Fibroblast of the aortic adventitia (primary cell): ENCODE data around the gene FOXB2. TPM values are rescaled to one million over a fixed set of nuclear protein-coding genes. Genes with fewer than 3 reads are reported as not detected.
"Not testable (repeated sequence)": the region's sequence is repeated elsewhere in the genome, so short reads cannot be mapped to it uniquely, and the experiment has no call there.

Experiments
- DNase-seq: peaks from one replicate; pipeline ENCODE4 v3.0.0-alpha.2; 2010; ENCODE audit warnings: low read depth
- H3K4me3 ChIP-seq: 2 replicates; pipeline ENCODE4 v1.5.1; 2011; ENCODE audit warnings: low read depth, mild to moderate bottlenecking, control low read depth, low read length, moderate library complexity
- total RNA-seq: library from RNA; depleted of rRNA; stranded (reverse); fragments of >200 nt; gene quantifications from 2 replicates; pipeline ENCODE4 v1.2.3, GENCODE V29; 2012; ENCODE audit warnings: low replicate concordance
- TF ChIP-seq, protein P1 (sequence below): IDR thresholded peaks from 2 replicates; pipeline ENCODE4 v1.5.1; 2011; ENCODE audit warnings: mild to moderate bottlenecking, low read length, control low read depth, inconsistent platforms; ENCODE audit not compliant: insufficient read depth

Gene FOXB2
- total RNA-seq, 1 donor: not detected

DNA sequence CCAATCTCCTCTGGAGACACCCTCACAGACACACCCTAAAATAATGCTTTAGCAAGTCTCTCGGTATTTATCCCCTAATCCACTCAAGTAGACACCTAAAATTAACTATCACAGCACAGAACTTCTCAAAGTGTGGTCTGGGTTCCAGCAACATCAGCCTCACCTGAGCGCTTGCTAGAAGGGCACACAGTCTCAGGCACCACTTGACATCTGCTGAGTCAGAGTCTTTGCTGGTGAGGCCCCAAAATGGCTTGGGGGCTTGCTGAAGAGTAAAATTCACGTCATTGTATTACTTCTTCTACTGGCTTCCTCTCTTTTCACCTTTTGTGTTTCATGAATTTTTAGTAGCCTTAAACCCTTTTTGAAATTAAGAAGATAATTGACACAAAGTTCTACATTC lies 9.0 kb downstream of the FOXB2 start:
- no peak overlapping the region for H3K4me3 ChIP-seq
- TF ChIP-seq, protein P1, sequence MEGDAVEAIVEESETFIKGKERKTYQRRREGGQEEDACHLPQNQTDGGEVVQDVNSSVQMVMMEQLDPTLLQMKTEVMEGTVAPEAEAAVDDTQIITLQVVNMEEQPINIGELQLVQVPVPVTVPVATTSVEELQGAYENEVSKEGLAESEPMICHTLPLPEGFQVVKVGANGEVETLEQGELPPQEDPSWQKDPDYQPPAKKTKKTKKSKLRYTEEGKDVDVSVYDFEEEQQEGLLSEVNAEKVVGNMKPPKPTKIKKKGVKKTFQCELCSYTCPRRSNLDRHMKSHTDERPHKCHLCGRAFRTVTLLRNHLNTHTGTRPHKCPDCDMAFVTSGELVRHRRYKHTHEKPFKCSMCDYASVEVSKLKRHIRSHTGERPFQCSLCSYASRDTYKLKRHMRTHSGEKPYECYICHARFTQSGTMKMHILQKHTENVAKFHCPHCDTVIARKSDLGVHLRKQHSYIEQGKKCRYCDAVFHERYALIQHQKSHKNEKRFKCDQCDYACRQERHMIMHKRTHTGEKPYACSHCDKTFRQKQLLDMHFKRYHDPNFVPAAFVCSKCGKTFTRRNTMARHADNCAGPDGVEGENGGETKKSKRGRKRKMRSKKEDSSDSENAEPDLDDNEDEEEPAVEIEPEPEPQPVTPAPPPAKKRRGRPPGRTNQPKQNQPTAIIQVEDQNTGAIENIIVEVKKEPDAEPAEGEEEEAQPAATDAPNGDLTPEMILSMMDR: no peak
- DNase-seq: no peak

DNA sequence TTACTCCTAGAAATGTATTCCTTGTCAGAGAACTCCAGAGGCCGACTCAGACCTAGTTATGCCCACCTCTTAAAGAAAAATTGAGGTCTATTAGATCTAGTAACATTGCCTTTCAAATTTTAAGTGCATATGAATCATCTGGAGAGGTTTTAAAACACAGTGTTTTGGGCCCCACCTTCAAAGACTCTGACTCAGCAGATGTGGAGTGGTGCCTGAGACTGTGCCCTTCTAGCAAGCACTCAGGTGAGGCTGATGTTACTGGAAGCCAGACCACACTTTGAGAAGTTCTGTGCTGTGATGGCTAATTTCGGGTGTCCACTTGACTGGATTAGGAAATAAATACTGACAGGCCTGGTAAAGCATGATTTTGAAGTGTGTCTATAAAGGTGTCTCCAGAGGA lies 10.6 kb downstream of the FOXB2 start:
- no peak overlapping the region for H3K4me3 ChIP-seq
- no peak for DNase-seq
- TF ChIP-seq, protein P1: no peak

DNA sequence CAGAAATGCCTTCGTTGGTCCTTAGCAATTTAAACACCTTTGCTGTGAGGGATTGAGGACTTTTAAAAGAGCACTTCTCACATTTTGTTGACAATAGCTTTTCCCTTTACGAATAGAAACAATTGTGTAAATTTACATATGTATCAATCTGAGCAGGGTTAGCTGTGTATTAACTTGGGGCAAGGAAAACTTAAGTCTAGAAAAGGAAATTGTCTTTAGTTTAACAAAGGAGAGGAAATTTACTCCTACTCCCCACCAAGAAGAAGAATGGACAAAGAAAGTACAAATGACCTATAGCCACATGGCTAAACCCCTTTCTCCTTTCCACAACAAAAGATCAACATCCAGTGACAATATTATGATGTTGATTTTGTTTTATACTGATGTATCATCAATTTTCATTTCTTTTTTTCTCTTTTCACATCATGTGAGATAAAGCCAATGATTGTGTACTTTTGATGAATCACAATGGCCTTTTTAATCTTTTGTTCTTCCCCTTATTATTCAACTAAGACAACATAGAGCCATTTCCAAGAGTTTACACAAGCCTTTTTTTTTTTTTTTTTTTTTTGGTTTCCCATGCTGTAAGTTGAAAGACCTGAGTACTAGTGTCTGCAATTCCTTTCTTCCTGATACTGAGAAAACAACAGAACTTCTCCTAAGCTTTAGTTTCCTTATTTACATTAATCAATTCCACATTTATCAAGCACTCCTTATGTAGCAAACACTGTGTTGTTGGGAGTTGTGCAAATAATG lies 19.0 kb downstream of the FOXB2 start:
- H3K4me3 ChIP-seq: no peak overlapping the region
- DNase-seq: no peak
- TF ChIP-seq, protein P1: no peak

DNA sequence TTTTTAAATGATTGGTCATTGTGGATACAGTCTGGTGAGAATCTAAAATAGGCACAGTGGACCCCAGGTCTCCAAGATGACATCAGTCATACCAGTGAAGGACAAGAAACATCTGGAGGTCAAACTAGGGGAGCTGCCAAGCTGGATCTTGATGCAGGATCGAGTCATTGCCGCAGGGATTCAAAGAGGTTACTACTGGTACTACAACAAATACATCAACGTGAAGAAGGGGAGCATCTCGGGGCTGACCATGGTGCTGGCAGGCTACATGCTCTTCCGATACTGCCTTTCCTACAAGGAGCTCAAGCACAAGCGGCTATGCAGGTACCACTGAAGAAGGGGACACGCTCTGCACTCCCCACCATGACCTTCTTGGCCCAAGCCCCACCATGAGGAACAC lies 20.9 kb downstream of the FOXB2 start:
- no peak for DNase-seq
- TF ChIP-seq, protein P1: no peak
- no peak overlapping the region for H3K4me3 ChIP-seq

DNA sequence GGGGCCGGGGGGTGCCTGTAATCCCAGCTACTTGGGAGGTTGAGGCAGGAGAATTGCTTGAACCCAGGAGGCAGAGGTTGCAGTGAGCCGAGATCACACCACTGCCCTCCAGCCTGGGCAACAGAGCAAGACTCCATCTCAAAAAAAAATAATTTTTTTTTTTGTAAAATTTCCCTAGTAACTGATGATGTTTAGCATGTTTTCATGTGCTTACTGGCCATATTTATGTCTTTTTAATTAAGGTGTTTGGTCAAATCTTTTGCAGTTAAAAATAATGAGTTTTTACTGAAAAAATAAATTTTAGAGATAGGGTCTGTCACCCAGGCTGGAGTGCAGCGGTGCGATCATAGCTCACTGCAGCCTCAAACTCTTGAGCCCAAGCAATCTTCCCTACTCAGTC lies 24.3 kb downstream of the FOXB2 start:
- not testable (repeated sequence) for DNase-seq, H3K4me3 ChIP-seq

DNA sequence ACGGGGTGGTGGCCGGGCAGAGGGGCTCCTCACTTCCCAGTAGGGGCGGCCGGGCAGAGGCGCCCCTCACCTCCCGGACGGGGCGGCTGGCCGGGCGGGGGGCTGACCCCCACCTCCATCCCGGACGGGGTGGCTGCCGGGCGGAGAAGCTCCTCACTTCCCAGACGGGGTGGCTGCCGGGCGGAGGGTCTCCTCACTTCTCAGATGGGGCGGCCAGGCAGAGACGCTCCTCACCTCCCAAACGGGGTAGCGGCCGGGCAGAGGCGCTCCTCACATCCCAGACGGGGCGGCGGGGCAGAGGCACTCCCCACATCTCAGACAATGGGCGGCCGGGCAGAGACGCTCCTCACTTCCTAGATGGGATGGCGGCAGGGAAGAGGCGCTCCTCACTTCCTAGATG lies 41.2 kb downstream of the FOXB2 start:
- not testable (repeated sequence) for DNase-seq, H3K4me3 ChIP-seq

DNA sequence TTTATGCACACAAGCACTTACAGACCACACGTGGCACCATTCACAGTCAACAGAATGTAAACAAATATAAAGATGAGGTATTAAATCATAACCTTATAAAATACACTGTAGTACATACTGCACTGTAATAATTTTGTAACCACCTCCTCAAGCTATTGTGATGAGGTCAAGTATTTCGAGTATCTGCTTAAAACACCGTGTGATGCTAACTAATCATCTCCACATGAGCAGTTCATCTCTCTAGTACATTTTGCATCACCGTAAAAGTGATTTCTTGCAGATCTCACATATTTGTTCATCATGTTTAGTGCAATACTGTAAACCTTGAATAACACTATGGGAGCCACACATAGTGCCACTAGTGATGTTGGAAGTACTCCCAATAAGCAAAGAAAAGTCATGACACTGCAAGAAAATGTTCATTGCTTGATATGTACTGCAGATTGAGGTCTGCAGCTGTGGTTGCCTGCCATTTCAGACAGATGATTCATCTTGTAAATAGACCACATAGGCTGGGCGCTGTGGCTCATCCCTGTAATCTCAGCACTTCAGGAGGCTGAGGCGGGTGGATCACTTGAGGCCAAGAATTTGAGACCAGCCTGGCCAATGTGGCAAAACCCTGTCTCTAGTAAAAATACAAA lies 44.3 kb downstream of the FOXB2 start:
- TF ChIP-seq, protein P1: no peak
- H3K4me3 ChIP-seq: no peak overlapping the region
- peak; percentile 14 for DNase-seq

DNA sequence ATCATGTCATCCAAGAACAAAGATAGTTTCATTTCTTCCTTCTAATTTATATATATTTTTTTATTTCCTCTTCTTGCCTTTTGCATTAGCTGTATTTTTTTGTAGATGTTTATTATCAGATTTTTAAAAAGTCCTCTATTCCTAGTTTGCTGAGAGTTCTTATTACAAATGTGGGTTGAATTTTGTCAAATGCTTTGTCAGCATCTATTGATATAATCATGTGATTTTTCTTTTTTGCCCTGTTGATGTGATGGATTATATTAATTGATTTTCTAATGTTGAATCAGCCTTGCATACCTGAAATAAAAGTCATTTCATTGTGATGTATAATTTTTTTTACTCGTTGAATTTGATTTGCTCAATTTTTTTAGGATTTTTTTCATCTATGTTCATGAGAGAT lies 46.9 kb downstream of the FOXB2 start:
- DNase-seq: no peak
- H3K4me3 ChIP-seq: no peak overlapping the region
- TF ChIP-seq, protein P1: no peak
